GM23338 (cell line): ENCODE data around the gene ADH1C. TPM values are rescaled to one million over a fixed set of nuclear protein-coding genes. Genes with fewer than 3 reads are reported as not detected.

ENCODE experiments used
- CREB1 ChIP-seq: fragments of 250-450 bp; sonication (Bioruptor Pico); IDR thresholded peaks from 2 replicates; pipeline ENCODE4 v1.5.0; 2020; ENCODE audit warnings: low read depth, mild to moderate bottlenecking, moderate library complexity
- CTCF ChIP-seq, 2 experiments: fragments of 200-600 bp in 1 of 2; sonication (generic) in 1 of 2; conservative IDR thresholded peaks; 2 replicates each; pipeline versions ENCODE4 v1.5.1 to v1.6.1; 2016 to 2017; ENCODE audit warnings: antibody characterized with exemption in 2 of 2, low read depth in 2 of 2, mild to moderate bottlenecking in 2 of 2, moderate library complexity in 1 of 2
- ETS1 ChIP-seq: IDR thresholded peaks from 2 replicates; pipeline ENCODE4 v1.6.1; 2016; ENCODE audit warnings: antibody characterized with exemption
- EZH2phosphoT487 ChIP-seq: fragments of 200-600 bp; sonication (generic); IDR thresholded peaks from one replicate; pipeline ENCODE4 v1.8.1; 2018; ENCODE audit warnings: antibody characterized with exemption; ENCODE audit not compliant: unreplicated experiment
- NANOG ChIP-seq: IDR thresholded peaks from 2 replicates; pipeline ENCODE4 v1.6.1; 2016; ENCODE audit warnings: antibody characterized with exemption, borderline replicate concordance
- STAT1 ChIP-seq: IDR thresholded peaks from one replicate; pipeline ENCODE4 v1.6.1; 2016; ENCODE audit warnings: antibody characterized with exemption; ENCODE audit not compliant: unreplicated experiment
- ZNF331 ChIP-seq: fragments of 250-450 bp; sonication (Bioruptor Pico); IDR thresholded peaks from 2 replicates; pipeline ENCODE4 v1.5.0; 2020; ENCODE audit warnings: low read depth, mild to moderate bottlenecking, moderate library complexity
- ZNF462 ChIP-seq: fragments of 250-450 bp; sonication (Bioruptor Pico); IDR thresholded peaks from 2 replicates; pipeline ENCODE4 v1.5.0; 2020; ENCODE audit warnings: mild to moderate bottlenecking, moderate library complexity
- polyA plus RNA-seq: library from polyadenylated mRNA; unstranded; fragments of >200 nt; fragmentation: Nextera tagmentation; extraction: Ambion mirVana; gene quantifications from 2 replicates; pipeline ENCODE4 v1.2.1, GENCODE V29; 2016
- total RNA-seq: library from RNA; depleted of rRNA; stranded (reverse); fragments of >200 nt; shearing (Covaris generic); gene quantifications from 2 replicates; pipeline ENCODE4 v1.2.3, GENCODE V29; 2014

The ADH1C gene
- total and polyA plus RNA-seq, 2 experiments from 2014 or later: not detected

GRCh38 chr4:99357948-99358347 is 5.4 kb upstream of the ADH1C start (continued):
- TF ChIP-seq ZNF462 (CRISPR knock-in tag) (no peak), EZH2phosphoT487 (no peak), NANOG (no peak), STAT1 (no peak), CREB1 (CRISPR knock-in tag) (no peak), CTCF (conservative IDR thresholded peaks at IDR 0.05; ENCODE audit: low read depth in 2 of 2) (no peak), ZNF331 (CRISPR knock-in tag) (no peak), ETS1 (no peak)
